Ovary (tissue), 3 donors: Measurements from ENCODE around the gene TNS1.

Experiments used
- POLR2A ChIP-seq: fragments of 450-650 bp; IDR thresholded peaks from one replicate; pipeline ENCODE4 v1.6.1; 2017; ENCODE audit warnings: antibody characterized with exemption, mild to moderate bottlenecking, moderate library complexity
- TF ChIP-seq, protein P1 (sequence below), 3 donors: fragments of 450-650 bp in 2 of 3; fragments of 200-600 bp in 1 of 3; IDR thresholded peaks; one replicate each; pipeline versions ENCODE4 v1.5.1 to v1.8.0; 2016 to 2022; ENCODE audit warnings: antibody characterized with exemption in 3 of 3, mild to moderate bottlenecking in 1 of 3
- donor health status: DM: no; HTN: no; CAD: no.

GRCh38 chr2:217807753-217808152 is 195.0 kb downstream of the TNS1 start:
- TF ChIP-seq POLR2A = no peak
- TF ChIP-seq, protein P1, sequence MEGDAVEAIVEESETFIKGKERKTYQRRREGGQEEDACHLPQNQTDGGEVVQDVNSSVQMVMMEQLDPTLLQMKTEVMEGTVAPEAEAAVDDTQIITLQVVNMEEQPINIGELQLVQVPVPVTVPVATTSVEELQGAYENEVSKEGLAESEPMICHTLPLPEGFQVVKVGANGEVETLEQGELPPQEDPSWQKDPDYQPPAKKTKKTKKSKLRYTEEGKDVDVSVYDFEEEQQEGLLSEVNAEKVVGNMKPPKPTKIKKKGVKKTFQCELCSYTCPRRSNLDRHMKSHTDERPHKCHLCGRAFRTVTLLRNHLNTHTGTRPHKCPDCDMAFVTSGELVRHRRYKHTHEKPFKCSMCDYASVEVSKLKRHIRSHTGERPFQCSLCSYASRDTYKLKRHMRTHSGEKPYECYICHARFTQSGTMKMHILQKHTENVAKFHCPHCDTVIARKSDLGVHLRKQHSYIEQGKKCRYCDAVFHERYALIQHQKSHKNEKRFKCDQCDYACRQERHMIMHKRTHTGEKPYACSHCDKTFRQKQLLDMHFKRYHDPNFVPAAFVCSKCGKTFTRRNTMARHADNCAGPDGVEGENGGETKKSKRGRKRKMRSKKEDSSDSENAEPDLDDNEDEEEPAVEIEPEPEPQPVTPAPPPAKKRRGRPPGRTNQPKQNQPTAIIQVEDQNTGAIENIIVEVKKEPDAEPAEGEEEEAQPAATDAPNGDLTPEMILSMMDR (IDR thresholded peaks at IDR 0.05) = no peak
